Smooth muscle cell (in vitro differentiated cells): ENCODE measurements around the gene AFF2. TPM values are rescaled to one million over a fixed set of nuclear protein-coding genes. Genes with fewer than 3 reads are reported as not detected.

Experiments
- DNase-seq: peaks from one replicate; lab custom pipeline; 2025; ENCODE audit not compliant: unreplicated experiment; lab: John Stamatoyannopoulos, UW
- H2AFZ ChIP-seq: fragments of 200-600 bp; sonication (generic); 2 replicates; pipeline ENCODE4 v1.6.0; 2016; ENCODE audit warnings: antibody characterized with exemption, low read depth, mild to moderate bottlenecking
- H3F3A ChIP-seq: fragments of 200-600 bp; sonication (generic); 2 replicates; pipeline ENCODE4 v1.6.0; 2017; ENCODE audit warnings: antibody characterized with exemption, low read depth
- H3K27ac ChIP-seq: fragments of 200-600 bp; sonication (generic); 2 replicates; pipeline ENCODE4 v1.5.1; 2016; ENCODE audit warnings: low read depth, mild to moderate bottlenecking
- H3K27me3 ChIP-seq: fragments of 200-600 bp; sonication (generic); 2 replicates; pipeline ENCODE4 v1.6.1; 2016; ENCODE audit warnings: low read depth, mild to moderate bottlenecking
- H3K36me3 ChIP-seq: fragments of 200-600 bp; sonication (generic); 2 replicates; pipeline ENCODE4 v1.5.1; 2016; ENCODE audit warnings: low read depth
- H3K4me1 ChIP-seq: fragments of 200-600 bp; sonication (generic); 2 replicates; pipeline ENCODE4 v1.5.1; 2016; ENCODE audit warnings: low read depth
- H3K4me2 ChIP-seq: fragments of 200-600 bp; sonication (generic); 2 replicates; pipeline ENCODE4 v1.6.0; 2016; ENCODE audit warnings: mild to moderate bottlenecking
- H3K4me3 ChIP-seq: fragments of 200-600 bp; sonication (generic); 2 replicates; pipeline ENCODE4 v1.5.1; 2016; ENCODE audit warnings: mild to moderate bottlenecking
- H3K79me2 ChIP-seq: fragments of 200-600 bp; sonication (generic); 2 replicates; pipeline ENCODE4 v1.6.0; 2016; ENCODE audit warnings: low read depth, mild to moderate bottlenecking
- H3K9ac ChIP-seq: fragments of 200-600 bp; sonication (generic); 2 replicates; pipeline ENCODE4 v1.6.0; 2016; ENCODE audit warnings: low read depth
- H3K9me3 ChIP-seq: fragments of 200-600 bp; sonication (generic); replicated peaks from 2 replicates; pipeline ENCODE4 v1.5.1; 2016; ENCODE audit warnings: low read depth
- H4K20me1 ChIP-seq: fragments of 200-600 bp; sonication (generic); 2 replicates; pipeline ENCODE4 v1.6.0; 2016; ENCODE audit warnings: low read depth
- CTCF ChIP-seq: fragments of 200-600 bp; sonication (generic); IDR thresholded peaks from 2 replicates; pipeline ENCODE4 v1.5.1; 2017; ENCODE audit warnings: borderline replicate concordance, mild to moderate bottlenecking, antibody characterized with exemption; ENCODE audit not compliant: insufficient read depth, poor library complexity, severe bottlenecking
- WGBS: methylation state at CpG from one replicate; pipeline ENCODE4 v1.1.7; 2016; ENCODE audit warnings: low lambda C conversion rate; 5-methylcytosine and 5-hydroxymethylcytosine counted together
- polyA plus RNA-seq: library from polyadenylated mRNA; unstranded; fragments of >200 nt; fragmentation: Nextera tagmentation; extraction: Ambion mirVana; gene quantifications from 2 replicates; pipeline ENCODE4 v1.2.1, GENCODE V29; 2016
- total RNA-seq: library from RNA; depleted of rRNA; stranded (reverse); fragments of >200 nt; gene quantifications from 2 replicates; pipeline ENCODE4 v1.2.3, GENCODE V29; 2014

Gene AFF2
- total and polyA plus RNA-seq, 2 experiments from 2014 or later = 0.57 to 3.6 TPM

- DNase-seq = no peak
- no peak overlapping the region for H3K9ac ChIP-seq
- no peak overlapping the region for H3K4me2 ChIP-seq
- H3K36me3 ChIP-seq = no peaks in the 10 kb centered on the region
- H4K20me1 ChIP-seq = no peaks in the 10 kb centered on the region
- no peak overlapping the region for H2AFZ ChIP-seq
- no peak overlapping the region for H3K4me3 ChIP-seq
- WGBS = 77% methylated on average over 3 of the region's 3 CpGs
- TF ChIP-seq CTCF = no peak
- H3K27me3 ChIP-seq = no peaks in the 10 kb centered on the region
- no peaks in the 10 kb centered on the region for H3F3A ChIP-seq
- H3K4me1 ChIP-seq = no peaks in the 10 kb centered on the region
- H3K79me2 ChIP-seq = no peaks in the 10 kb centered on the region
- H3K27ac ChIP-seq = no peak overlapping the region
- no peaks in the 10 kb centered on the region for H3K9me3 ChIP-seq
Measured at GRCh38 chrX:148995661-148996060, 495.2 kb downstream of the AFF2 start.

- H2AFZ ChIP-seq = no peak overlapping the region
- no peak for DNase-seq
- no peaks in the 10 kb centered on the region for H3K79me2 ChIP-seq
- no peaks in the 10 kb centered on the region for H4K20me1 ChIP-seq
- H3K9ac ChIP-seq = no peak overlapping the region
- H3K27me3 ChIP-seq = no peaks in the 10 kb centered on the region
- H3K4me3 ChIP-seq = no peak overlapping the region
- no peak for TF ChIP-seq CTCF
- WGBS = 59% methylated on average over 3 of the region's 3 CpGs
- H3K36me3 ChIP-seq = no peaks in the 10 kb centered on the region
- H3K4me1 ChIP-seq = no peaks in the 10 kb centered on the region
- H3K27ac ChIP-seq = no peak overlapping the region
- H3K4me2 ChIP-seq = no peak overlapping the region
- no peaks in the 10 kb centered on the region for H3F3A ChIP-seq
- H3K9me3 ChIP-seq = no peaks in the 10 kb centered on the region
Measured at GRCh38 chrX:149002320-149002719, 501.9 kb downstream of the AFF2 start.

- no peak overlapping the region for H3K27ac ChIP-seq
- DNase-seq = no peak
- no peak overlapping the region for H3K9ac ChIP-seq
- no peaks in the 10 kb centered on the region for H3K36me3 ChIP-seq
- H3K4me2 ChIP-seq = no peak overlapping the region
- H3K9me3 ChIP-seq = no peaks in the 10 kb centered on the region
- no peaks in the 10 kb centered on the region for H3K79me2 ChIP-seq
- H3F3A ChIP-seq = no peaks in the 10 kb centered on the region
- H3K4me1 ChIP-seq = no peaks in the 10 kb centered on the region
- no peaks in the 10 kb centered on the region for H3K27me3 ChIP-seq
- H2AFZ ChIP-seq = no peak overlapping the region
- 47% methylated on average over 5 of the region's 5 CpGs for WGBS
- H3K4me3 ChIP-seq = no peak overlapping the region
- no peaks in the 10 kb centered on the region for H4K20me1 ChIP-seq
- no peak for TF ChIP-seq CTCF
Measured at GRCh38 chrX:149003863-149004660, 503.6 kb downstream of the AFF2 start.

GRCh38 chrX:149004936-149005335 is 504.5 kb downstream of the AFF2 start:
- no peak for DNase-seq
- no peak overlapping the region for H2AFZ ChIP-seq
- no peaks in the 10 kb centered on the region for H3K79me2 ChIP-seq
- no peaks in the 10 kb centered on the region for H3F3A ChIP-seq
- no peaks in the 10 kb centered on the region for H3K9me3 ChIP-seq
- no peak overlapping the region for H3K4me2 ChIP-seq
- H3K27ac ChIP-seq = no peak overlapping the region
- no peaks in the 10 kb centered on the region for H3K4me1 ChIP-seq
- H3K36me3 ChIP-seq = no peaks in the 10 kb centered on the region
- no peaks in the 10 kb centered on the region for H3K27me3 ChIP-seq
- WGBS = 83% methylated on average over 2 of the region's 2 CpGs
- no peak for TF ChIP-seq CTCF
- no peak overlapping the region for H3K9ac ChIP-seq
- H4K20me1 ChIP-seq = no peaks in the 10 kb centered on the region
- H3K4me3 ChIP-seq = no peak overlapping the region
